OCI-LY3 (cell line): ENCODE measurements around the gene SIK3.

Experiments
- H2AFZ ChIP-seq: fragments of 200-600, 300-600 bp; shearing (Covaris generic); 2 replicates; pipeline ENCODE4 v1.6.0; 2014; ENCODE audit warnings: antibody characterized with exemption, low read depth, low read length
- H3K27ac ChIP-seq: fragments of 200-600, 300-600 bp; sonication (generic); 2 replicates; pipeline ENCODE4 v1.5.1; 2014; ENCODE audit warnings: mild to moderate bottlenecking, low read length, moderate library complexity, mixed read lengths
- H3K27me3 ChIP-seq: fragments of 200-600, 300-600 bp; sonication (generic); 2 replicates; pipeline ENCODE4 v1.6.1; 2014; ENCODE audit warnings: low read depth, low read length, mixed read lengths
- H3K36me3 ChIP-seq: fragments of 200-600, 300-600 bp; sonication (generic); replicated peaks from 2 replicates; pipeline ENCODE3; 2014; ENCODE audit warnings: low read depth, low read length, mixed read lengths
- H3K4me1 ChIP-seq: fragments of 300-600, 200-600 bp; sonication (generic); 2 replicates; pipeline ENCODE4 v1.6.1; 2014; ENCODE audit warnings: low read length, mixed read lengths
- H3K4me2 ChIP-seq: fragments of 200-600, 300-600 bp; sonication (generic); 2 replicates; pipeline ENCODE4 v1.6.1; 2014; ENCODE audit warnings: low read length, mixed read lengths
- H3K4me3 ChIP-seq: fragments of 300-600, 200-600 bp; sonication (generic); 2 replicates; pipeline ENCODE4 v1.5.1; 2014; ENCODE audit warnings: antibody characterized with exemption, mild to moderate bottlenecking, low read length, moderate library complexity
- H3K79me2 ChIP-seq: fragments of 300-600, 200-600 bp; shearing (Covaris generic); 2 replicates; pipeline ENCODE4 v1.6.1; 2014; ENCODE audit warnings: mild to moderate bottlenecking, low read length, mixed read lengths
- H3K9ac ChIP-seq: fragments of 300-600, 200-600 bp; shearing (Covaris generic); 2 replicates; pipeline ENCODE4 v1.6.0; 2014; ENCODE audit warnings: mild to moderate bottlenecking, low read length, moderate library complexity
- H3K9me3 ChIP-seq: fragments of 200-600, 300-600 bp; shearing (Covaris generic); 2 replicates; pipeline ENCODE4 v1.6.1; 2014; ENCODE audit warnings: low read length, mixed read lengths; ENCODE audit not compliant: insufficient read depth
- H4K20me1 ChIP-seq: fragments of 200-600, 300-600 bp; sonication (generic); 2 replicates; pipeline ENCODE4 v1.6.1; 2016; ENCODE audit warnings: low read length, mixed read lengths; ENCODE audit not compliant: insufficient read depth
- EZH2phosphoT487 ChIP-seq: fragments of 200-600 bp; shearing (Covaris generic); IDR thresholded peaks from 2 replicates; pipeline ENCODE4 v1.6.1; 2018; ENCODE audit warnings: antibody characterized with exemption, mixed run types, low read depth
- TF ChIP-seq, protein P1 (sequence below): fragments of 200-600, 300-600 bp; sonication (generic); IDR thresholded peaks from 2 replicates; pipeline ENCODE4 v1.5.1; 2014; ENCODE audit warnings: antibody characterized with exemption, low read length, low read depth

SIK3 gene

DNA sequence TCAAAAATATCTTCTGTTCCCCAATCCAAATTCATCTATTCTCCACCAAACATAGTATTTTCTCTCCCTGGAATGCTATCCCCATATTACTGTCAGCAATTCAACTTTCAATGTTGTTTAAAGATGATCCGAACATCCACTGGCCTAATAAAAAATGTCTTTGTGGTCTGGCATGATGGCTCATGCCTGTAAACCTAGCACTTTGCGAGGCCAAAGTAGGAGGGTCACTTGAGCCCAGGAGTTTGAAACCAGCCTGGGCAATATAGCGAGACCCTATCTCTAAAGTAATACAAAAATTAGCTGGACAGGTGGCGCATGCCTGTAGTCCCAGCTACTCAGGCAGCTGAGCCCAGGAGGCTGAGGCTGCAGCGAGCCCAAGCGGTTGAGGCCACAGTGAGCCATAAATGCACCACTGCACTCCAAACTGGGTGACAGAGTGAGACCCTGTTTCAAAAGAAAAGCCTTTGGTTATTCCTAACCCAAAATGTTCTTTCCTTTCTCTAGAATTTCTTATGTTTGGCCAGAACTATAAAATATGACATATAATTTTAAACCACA lies 29.8 kb downstream of the SIK3 start:
- peaks cover 9% of the 10 kb centered on the region; the same call in 1 of the 2 replicates for H4K20me1 ChIP-seq
- TF ChIP-seq, protein P1, sequence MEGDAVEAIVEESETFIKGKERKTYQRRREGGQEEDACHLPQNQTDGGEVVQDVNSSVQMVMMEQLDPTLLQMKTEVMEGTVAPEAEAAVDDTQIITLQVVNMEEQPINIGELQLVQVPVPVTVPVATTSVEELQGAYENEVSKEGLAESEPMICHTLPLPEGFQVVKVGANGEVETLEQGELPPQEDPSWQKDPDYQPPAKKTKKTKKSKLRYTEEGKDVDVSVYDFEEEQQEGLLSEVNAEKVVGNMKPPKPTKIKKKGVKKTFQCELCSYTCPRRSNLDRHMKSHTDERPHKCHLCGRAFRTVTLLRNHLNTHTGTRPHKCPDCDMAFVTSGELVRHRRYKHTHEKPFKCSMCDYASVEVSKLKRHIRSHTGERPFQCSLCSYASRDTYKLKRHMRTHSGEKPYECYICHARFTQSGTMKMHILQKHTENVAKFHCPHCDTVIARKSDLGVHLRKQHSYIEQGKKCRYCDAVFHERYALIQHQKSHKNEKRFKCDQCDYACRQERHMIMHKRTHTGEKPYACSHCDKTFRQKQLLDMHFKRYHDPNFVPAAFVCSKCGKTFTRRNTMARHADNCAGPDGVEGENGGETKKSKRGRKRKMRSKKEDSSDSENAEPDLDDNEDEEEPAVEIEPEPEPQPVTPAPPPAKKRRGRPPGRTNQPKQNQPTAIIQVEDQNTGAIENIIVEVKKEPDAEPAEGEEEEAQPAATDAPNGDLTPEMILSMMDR, result no peak
- TF ChIP-seq EZH2phosphoT487, result no peak
- H3K9me3 ChIP-seq, result no peaks in the 10 kb centered on the region
- no peaks in the 10 kb centered on the region for H3K36me3 ChIP-seq
- H3K27me3 ChIP-seq, result no peaks in the 10 kb centered on the region
- H3K27ac ChIP-seq, result no peak overlapping the region
- no peak overlapping the region for H2AFZ ChIP-seq
- no peak overlapping the region for H3K9ac ChIP-seq
- H3K4me1 ChIP-seq, result peaks cover 21% of the 10 kb centered on the region
- H3K79me2 ChIP-seq, result peaks cover 68% of the 10 kb centered on the region
- H3K4me2 ChIP-seq, result no peak overlapping the region
- H3K4me3 ChIP-seq, result no peak overlapping the region

DNA sequence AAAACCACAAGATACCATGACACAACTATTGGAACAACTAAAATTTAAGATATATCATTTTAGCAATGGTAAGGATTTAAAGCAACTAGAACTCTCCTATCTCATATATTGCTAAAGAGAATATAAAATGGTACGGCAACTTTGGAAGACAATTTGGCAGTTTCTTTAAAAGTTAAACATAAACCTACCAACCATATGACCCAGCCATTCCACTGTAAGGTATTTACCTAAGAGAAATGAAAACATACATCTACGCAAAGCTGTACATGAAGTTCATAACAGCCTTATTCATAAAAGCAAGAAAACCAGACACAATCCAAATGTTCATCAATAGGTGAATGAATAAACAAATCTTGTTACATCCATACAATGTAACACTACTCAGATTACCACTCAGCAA lies 31.3 kb downstream of the SIK3 start:
- no peaks in the 10 kb centered on the region for H3K36me3 ChIP-seq
- H3K9ac ChIP-seq, result no peak overlapping the region
- H3K4me1 ChIP-seq, result peaks cover 24% of the 10 kb centered on the region
- H3K4me3 ChIP-seq, result no peak overlapping the region
- TF ChIP-seq, protein P1, result no peak
- TF ChIP-seq EZH2phosphoT487, result no peak
- no peaks in the 10 kb centered on the region for H3K27me3 ChIP-seq
- 0 out of 2 replicates have a peak, but pooled peaks cover 4% of the 10 kb centered on the region for H4K20me1 ChIP-seq
- H3K9me3 ChIP-seq, result no peaks in the 10 kb centered on the region
- no peak overlapping the region for H3K4me2 ChIP-seq
- H2AFZ ChIP-seq, result no peak overlapping the region
- H3K79me2 ChIP-seq, result peaks cover 67% of the 10 kb centered on the region
- no peak overlapping the region for H3K27ac ChIP-seq

DNA sequence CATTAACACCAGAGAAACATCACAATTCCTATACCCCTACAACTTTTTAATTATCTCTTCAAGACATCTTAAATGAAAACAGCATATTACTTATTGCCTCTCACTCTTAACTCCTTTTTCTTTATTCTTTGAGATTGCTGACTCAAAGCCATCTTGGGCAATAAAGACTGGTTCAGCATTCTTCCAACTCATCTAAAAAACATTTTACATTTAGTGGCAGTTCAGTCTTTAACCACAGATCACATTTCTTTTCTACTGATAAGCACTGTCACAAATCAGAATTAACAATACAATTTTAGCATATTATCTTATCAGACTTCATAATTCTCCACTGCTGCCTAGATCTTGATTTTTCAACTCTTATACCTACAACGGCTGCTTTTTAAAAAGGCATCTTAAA lies 34.0 kb downstream of the SIK3 start:
- no peak for TF ChIP-seq EZH2phosphoT487
- TF ChIP-seq, protein P1, result no peak
- Histone ChIP-seq H3K4me2 (peak overlapping the region; percentile 86), H3K4me3 (no peak overlapping the region), H4K20me1 (peaks cover 18% of the 10 kb centered on the region; the same call in 1 of the 2 replicates), H3K4me1 (peaks cover 32% of the 10 kb centered on the region), H3K79me2 (peaks cover 72% of the 10 kb centered on the region), H2AFZ (no peak overlapping the region), H3K9ac (no peak overlapping the region), H3K9me3 (no peaks in the 10 kb centered on the region), H3K27ac (no peak overlapping the region), H3K36me3 (no peaks in the 10 kb centered on the region), H3K27me3 (no peaks in the 10 kb centered on the region)

DNA sequence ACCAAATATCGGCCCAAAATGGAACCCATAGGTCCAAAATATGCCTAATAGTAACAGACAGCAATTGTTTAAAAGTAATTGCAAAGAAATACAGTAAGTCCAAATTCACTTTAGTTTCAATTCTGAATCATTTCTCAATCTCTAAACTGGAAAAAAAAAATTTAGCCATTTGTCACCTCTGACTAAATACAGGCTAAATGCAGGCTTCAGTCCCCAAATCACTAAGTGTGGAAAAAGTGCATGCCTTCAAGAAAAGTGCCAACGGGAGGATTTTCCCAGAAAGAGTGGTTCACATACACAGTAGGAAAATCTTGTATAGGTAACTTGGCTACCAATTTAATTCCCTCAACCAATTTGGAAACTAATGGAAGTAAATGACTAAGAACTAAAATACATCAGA lies 35.7 kb downstream of the SIK3 start:
- Histone ChIP-seq H3K36me3 (no peaks in the 10 kb centered on the region), H4K20me1 (peaks cover 31% of the 10 kb centered on the region)

More for the DNA sequence above, 35.7 kb downstream of the SIK3 start:
- TF ChIP-seq, protein P1, result no peak
- TF ChIP-seq EZH2phosphoT487, result no peak
- Histone ChIP-seq H3K9ac (peak overlapping the region; percentile 40), H3K9me3 (no peaks in the 10 kb centered on the region), H3K27me3 (no peaks in the 10 kb centered on the region), H3K4me3 (peak overlapping the region; percentile 57), H3K79me2 (peaks cover 79% of the 10 kb centered on the region), H2AFZ (no peak overlapping the region), H3K4me2 (peak overlapping the region; percentile 86), H3K4me1 (peaks cover 35% of the 10 kb centered on the region), H3K27ac (peak overlapping the region; percentile 64)
